ENCODE results near the gene FARS2. TPM values are rescaled to one million over a fixed set of nuclear protein-coding genes. Genes with fewer than 3 reads are reported as not detected.

The FARS2 gene
- total RNA-seq, 1 experiment from 2014 or later = 25.6 TPM

DNA sequence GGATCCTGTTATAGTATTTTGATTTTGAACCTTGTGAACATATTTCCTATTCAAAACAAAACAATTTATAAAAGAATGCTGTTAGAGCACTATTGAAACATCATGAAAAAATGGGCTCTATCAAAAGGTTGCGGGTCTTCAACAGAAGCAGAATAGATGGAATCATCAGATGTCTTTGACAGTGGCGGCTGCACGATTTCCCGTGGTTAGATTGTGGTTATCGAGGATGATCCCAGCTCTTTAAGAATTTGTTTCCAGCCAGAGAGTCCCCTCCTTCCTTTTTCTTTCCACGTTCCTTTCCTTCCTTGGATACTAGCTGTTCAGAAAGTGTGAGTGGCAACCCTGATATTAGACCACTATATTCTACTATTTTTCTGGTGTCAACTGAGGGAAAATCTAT is 163.4 kb downstream of the FARS2 start:
- in situ Hi-C loops (cut with HindIII; ENCODE audit: low pct_unique_long_range_greater_than_20kb, low sequenced_read_pairs) = no loop called here
- no peak for DNase-seq (ENCODE audit: low read depth, low spot score)

DNA sequence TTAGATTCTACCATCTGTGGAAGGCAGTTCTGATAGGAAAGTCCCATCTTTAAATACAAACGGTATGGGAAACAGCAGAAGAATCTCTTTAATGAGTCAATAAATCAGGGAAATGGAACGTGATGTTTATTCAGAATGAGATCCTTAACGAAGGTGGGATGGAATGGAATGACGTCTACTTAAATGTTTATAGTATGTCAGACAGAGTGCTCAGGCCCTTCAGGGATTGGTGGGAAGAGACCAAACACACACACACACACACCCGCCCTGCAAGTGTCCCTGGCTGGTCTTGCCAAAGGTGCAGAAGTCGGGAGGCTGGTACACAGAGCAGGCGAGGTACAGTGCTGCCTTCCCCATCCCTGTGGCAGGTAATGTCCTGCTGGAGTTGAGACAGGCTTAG is 164.0 kb downstream of the FARS2 start:
- in situ Hi-C loops (cut with HindIII; ENCODE audit: low pct_unique_long_range_greater_than_20kb, low sequenced_read_pairs) = no loop called here
- DNase-seq (ENCODE audit: low read depth, low spot score) = no peak

DNA sequence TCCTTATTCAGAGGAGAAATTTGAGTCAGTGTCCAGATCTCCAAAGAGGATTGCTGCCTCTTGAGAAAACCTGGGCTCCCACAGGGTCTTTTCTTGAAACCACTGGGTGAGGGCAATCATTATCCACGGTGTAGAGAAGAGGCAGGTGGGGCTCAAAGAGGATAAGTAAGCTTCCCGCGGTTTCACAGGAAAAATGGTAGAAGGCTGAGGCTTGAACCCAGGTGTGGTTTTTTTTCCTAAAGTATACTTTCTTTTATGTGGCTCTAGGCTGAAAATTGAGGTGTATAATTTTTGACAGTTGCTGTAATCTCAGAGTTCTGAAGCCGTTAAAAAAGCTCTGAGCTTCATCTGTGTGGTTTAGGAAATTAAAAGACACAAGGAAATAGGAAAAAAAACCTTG is 164.5 kb downstream of the FARS2 start:
- in situ Hi-C loops (cut with HindIII; ENCODE audit: low pct_unique_long_range_greater_than_20kb, low sequenced_read_pairs) = no loop called here
- no peak for DNase-seq (ENCODE audit: low read depth, low spot score)

DNA sequence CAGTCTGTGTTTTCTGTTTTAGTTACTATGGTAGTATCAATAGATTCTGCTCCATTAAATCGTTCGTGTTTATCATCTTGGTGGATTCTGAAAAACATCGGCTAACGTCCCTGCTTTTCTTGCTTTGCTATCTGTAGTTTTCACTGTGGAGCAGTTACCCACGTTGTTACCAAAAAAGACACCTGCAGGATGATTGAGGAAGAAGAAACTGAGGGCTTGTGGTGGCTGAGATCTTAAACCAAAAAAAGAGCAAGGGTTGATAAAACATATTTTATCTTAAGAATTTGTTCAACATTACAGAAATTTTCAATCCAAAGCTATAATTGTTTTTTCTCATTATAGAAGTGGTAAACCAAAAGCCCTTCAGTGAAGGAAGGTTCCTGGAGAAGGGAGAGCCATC is 166.3 kb downstream of the FARS2 start:
- in situ Hi-C loops (cut with HindIII; ENCODE audit: low pct_unique_long_range_greater_than_20kb, low sequenced_read_pairs) = no loop called here
- DNase-seq (ENCODE audit: low read depth, low spot score) = no peak

DNA sequence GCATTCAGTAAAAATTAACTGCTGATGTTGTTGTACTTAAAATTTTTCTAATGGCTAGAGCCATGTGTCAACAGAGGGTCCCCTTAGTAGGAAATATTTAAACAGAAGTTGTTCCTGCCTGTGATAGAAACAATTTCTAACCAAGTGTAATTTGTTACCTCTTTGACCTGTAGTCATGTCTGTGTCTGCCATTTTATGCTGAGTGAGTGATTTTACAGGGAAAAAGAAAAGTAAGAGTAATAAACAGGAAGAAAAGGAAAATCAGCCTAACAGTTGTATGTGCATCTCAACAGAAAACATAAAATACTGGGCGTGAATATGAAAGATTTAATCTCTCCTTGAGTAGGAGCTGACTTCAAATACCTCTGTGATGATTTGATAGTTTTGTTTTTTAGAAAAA is 172.0 kb downstream of the FARS2 start:
- no peak for DNase-seq (ENCODE audit: low read depth, low spot score)
- in situ Hi-C loops (cut with HindIII; ENCODE audit: low pct_unique_long_range_greater_than_20kb, low sequenced_read_pairs) = no loop called here

DNA sequence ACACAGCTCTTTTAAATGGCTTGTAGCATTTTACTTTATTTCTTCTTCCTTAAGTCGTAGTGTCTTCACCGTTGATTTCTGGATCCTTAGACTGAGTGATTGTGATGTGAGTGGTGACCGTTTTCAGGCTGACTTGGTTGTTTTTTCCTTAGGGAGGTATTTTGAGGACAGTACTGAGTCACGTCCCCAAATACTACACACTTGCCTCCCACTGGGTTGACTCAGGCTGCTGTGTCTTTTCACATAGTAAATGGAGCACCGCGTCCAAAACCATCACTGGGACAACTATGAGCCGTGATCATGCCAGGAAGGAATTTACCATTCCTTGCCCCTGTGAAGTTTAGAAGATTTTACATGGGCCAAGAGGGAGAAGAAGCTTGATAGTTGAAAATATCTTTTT is 174.1 kb downstream of the FARS2 start:
- in situ Hi-C loops (cut with HindIII; ENCODE audit: low pct_unique_long_range_greater_than_20kb, low sequenced_read_pairs) = no loop called here
- no peak for DNase-seq (ENCODE audit: low read depth, low spot score)

DNA sequence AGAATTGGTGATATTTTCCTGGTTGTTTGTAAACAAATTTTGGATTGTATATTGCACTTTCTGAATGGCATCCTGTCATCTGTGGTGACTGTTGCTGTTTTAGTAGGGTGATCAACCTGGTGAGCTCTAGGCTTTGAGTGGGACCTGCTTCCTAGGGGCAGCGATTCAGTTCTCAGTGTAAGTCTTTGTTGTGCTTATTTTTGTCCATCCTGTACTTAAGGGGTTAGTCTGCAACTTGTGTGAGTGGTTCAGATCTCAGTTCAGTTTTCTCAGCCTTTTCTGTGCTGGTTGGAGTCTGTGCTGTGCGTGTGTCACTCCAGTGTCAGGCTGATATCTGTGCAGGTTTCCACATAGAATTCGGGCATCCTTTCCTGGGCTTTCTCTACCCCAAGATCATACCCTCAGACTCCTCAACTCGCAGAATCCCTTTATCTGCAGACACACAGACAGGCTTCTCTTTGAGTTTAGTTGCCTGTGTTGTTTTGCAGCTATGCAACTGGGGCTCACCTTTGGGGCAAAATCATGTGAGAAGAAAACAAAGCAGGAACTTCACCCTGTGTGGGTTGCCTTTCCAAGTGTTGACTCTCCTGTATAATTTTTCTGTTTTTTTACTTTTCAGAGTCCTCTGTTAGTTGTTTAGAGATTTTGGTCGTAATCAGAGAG is 177.7 kb downstream of the FARS2 start:
- DNase-seq (ENCODE audit: low read depth, low spot score) = no peak
- in situ Hi-C loops (cut with HindIII; ENCODE audit: low pct_unique_long_range_greater_than_20kb, low sequenced_read_pairs) = no loop called here

DNA sequence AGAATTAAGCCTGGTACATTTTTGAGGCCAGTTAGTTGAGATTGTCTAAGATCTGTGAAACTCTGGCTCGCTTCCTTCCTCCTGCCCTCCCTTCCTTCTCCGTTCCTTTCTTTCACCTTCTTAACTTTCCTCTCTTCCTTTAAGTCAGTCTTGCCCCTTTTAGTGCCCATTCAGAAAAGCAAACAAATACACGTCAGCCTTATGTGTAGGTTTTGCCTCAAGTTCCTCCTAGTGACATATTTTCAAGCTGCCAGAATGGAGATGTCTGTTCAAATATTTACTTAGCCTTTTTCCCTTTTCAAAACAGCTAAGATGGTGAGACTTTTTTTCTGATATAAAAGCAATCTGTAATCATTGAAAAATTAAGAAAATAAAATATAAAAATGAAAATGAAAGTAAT is 178.4 kb downstream of the FARS2 start:
- in situ Hi-C loops (cut with HindIII; ENCODE audit: low pct_unique_long_range_greater_than_20kb, low sequenced_read_pairs) = no loop called here
- no peak for DNase-seq (ENCODE audit: low read depth, low spot score)

- in situ Hi-C loops (cut with HindIII; ENCODE audit: low pct_unique_long_range_greater_than_20kb, low sequenced_read_pairs) = no loop called here
These were observed 181.0 kb downstream of the FARS2 start for GRCh38 chr6:5442319-5442718.

DNA sequence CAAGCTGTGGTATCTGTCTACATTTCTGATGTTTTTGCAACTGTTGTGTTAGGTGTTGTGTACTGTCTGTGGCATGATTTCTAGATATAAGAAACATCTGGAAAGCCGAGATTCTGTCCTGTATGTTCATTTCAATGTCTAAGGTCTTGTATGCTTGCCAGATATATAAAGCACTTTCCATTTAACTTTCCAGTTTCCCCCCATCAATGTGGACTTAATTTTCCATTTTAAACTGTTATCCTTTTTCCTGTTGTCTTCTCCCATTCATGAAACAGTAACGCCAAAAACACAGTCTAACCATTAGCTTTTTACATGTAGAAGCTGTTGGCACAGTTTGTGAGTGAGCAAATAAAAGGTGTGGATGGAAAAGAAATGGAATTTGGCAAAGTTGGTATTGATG is 181.6 kb downstream of the FARS2 start:
- DNase-seq (ENCODE audit: low read depth, low spot score) = no peak
- in situ Hi-C loops (cut with HindIII; ENCODE audit: low pct_unique_long_range_greater_than_20kb, low sequenced_read_pairs) = no loop called here

More at GRCh38 chr6:5442319-5442718, 181.0 kb downstream of the FARS2 start:
- DNase-seq (ENCODE audit: low read depth, low spot score) = no peak

DNA sequence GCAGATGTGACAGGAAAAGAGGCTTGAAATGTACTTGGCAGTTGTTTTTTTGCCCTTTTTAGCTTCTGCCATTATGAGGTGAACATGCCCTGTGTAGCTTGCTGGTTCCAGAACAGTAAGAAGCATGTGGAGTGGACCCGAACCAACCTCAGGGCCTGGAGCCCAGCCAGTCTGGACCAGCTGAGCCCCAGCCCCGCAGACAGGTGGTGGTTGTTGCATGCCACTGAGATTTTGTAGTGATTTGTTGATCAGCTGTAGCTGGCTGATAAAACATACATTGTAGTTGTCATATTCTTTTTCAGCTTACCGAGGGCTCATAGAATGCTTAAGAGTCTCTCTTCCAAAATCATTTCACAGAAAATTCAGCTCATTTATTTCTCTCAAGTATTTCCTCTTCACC is 182.2 kb downstream of the FARS2 start:
- no peak for DNase-seq (ENCODE audit: low read depth, low spot score)
- in situ Hi-C loops (cut with HindIII; ENCODE audit: low pct_unique_long_range_greater_than_20kb, low sequenced_read_pairs) = no loop called here

DNA sequence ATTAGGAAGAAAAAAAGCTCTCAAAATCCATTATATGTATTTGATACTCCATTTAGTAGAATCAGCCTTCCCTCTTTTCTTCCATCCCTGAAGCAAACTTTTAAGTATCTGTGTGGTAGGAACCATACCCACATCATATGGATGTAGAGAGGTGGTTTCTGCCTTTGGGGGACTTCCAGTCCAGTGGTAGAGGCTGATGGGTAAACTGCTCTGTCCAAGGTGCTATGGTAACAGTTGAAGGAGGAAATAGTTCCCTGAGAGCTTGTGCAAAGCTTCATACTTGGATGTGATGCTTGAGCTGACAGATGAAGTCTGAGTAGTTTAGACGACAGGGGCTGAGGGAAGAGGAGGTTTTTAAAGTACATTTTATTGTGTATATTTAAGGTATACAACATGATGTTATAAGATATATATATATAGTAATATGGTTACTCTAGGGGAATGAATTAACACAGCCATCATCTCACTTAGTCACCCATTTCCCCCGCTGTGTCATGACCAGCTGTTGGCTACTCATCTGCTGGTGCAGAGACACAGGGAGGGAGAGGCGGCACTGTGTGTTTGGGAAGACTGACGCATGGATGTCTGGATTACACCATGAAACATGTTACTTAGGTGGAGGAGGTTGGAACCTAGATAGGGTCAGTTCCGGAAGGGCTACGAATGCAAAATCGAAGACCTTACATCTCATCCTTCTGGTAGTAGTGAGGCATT is 185.2 kb downstream of the FARS2 start:
- in situ Hi-C loops (cut with HindIII; ENCODE audit: low pct_unique_long_range_greater_than_20kb, low sequenced_read_pairs) = no loop called here
- DNase-seq (ENCODE audit: low read depth, low spot score) = no peak

- DNase-seq (ENCODE audit: low read depth, low spot score) = no peak
- in situ Hi-C loops (cut with HindIII; ENCODE audit: low pct_unique_long_range_greater_than_20kb, low sequenced_read_pairs) = no loop called here
These were observed 186.6 kb downstream of the FARS2 start for GRCh38 chr6:5447921-5448320.

DNA sequence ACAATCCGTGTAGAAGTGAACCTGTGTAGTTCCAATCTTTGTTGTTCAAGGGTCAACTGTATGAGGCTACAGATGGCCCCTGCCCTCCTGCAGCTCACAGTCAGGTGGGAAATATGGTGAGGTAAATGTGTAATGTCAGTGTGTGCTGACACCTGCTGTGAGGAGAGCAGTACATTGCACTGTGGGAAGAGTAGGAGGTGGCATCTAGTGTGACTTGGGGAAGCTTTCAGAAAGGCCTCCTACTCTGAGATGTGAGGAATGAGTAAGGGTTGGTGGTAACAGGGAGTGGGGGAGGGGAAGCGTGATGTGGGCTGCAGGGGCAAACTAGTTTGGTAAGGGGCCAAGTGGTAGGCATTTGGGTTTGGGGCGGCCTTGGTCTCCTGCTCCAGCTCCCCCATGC is 188.8 kb downstream of the FARS2 start:
- no peak for DNase-seq (ENCODE audit: low read depth, low spot score)
- in situ Hi-C loops (cut with HindIII; ENCODE audit: low pct_unique_long_range_greater_than_20kb, low sequenced_read_pairs) = no loop called here

- no peak for DNase-seq (ENCODE audit: low read depth, low spot score)
- in situ Hi-C loops (cut with HindIII; ENCODE audit: low pct_unique_long_range_greater_than_20kb, low sequenced_read_pairs) = no loop called here
These were observed 192.2 kb downstream of the FARS2 start for GRCh38 chr6:5453546-5453945.

DNA sequence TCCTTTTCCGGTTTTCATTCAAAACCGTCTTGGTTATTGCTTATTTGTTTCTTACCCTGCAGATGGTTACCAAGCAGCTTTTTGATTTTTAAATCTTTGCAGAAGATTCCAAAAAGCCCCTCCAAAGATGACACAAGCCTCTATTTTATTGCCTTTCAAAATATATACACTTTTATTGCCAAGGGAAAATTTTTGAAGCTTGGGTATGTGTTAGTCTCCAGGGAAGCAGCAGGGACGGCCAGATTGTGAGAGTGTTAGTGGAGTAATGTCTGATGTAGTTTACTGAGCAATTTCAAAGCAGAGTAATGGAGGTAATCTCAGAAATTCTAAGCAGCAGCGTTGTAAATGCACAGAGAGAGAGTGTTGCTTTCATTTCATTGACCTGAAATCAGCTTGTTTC is 193.8 kb downstream of the FARS2 start:
- DNase-seq (ENCODE audit: low read depth, low spot score) = no peak
- in situ Hi-C loops (cut with HindIII; ENCODE audit: low pct_unique_long_range_greater_than_20kb, low sequenced_read_pairs) = no loop called here

DNA sequence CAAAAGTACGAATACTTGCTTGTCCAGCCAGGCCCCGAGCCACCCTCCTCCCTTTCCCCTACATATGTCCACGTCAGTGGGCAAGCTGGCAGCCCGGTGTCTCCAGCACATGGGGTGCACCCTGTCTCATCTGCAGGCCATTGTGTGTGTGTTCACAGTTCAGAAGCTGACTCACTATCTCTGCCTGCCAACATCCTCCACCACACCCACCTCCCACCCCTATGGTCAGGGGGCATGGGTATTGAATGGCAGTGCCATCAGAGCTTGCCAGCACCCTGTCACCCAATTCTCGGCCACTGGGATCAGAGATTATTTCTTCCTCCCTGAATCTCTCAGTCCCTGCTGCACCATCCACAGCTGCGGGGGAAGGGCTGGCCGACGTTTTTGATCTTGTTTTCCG is 195.7 kb downstream of the FARS2 start:
- no peak for DNase-seq (ENCODE audit: low read depth, low spot score)
- in situ Hi-C loops (cut with HindIII; ENCODE audit: low pct_unique_long_range_greater_than_20kb, low sequenced_read_pairs) = no loop called here

- DNase-seq (ENCODE audit: low read depth, low spot score) = no peak
- in situ Hi-C loops (cut with HindIII; ENCODE audit: low pct_unique_long_range_greater_than_20kb, low sequenced_read_pairs) = no loop called here
These were observed 196.8 kb downstream of the FARS2 start for GRCh38 chr6:5457983-5458683.

DNA sequence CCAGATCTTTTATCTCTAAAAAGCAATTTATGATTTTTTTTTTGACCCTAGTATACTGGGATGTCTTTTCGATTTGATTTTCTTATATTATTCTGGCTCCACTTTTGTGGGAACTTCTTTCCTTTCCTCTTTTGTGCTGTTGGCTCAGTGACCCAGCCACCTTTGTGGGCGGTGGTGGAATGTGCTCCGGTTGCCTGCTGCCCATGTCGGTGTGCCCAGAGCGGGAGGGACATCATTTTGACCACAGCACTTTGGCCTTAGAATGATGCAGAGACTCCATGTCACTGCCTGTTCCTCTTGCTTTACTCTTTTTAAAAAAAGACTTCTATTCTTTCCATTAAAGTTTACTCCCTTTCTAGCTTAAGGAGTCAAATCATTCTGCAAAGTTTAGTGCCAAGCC is 198.0 kb downstream of the FARS2 start:
- in situ Hi-C loops (cut with HindIII; ENCODE audit: low pct_unique_long_range_greater_than_20kb, low sequenced_read_pairs) = no loop called here

More for the DNA sequence above, 198.0 kb downstream of the FARS2 start:
- no peak for DNase-seq (ENCODE audit: low read depth, low spot score)
